GM21717 (cell line): ENCODE results near the gene PCSK4.
A peak's percentile ranks its signal among the peaks of the same experiment; 100 is the strongest.
"Not testable (repeated sequence)": the region's sequence is repeated elsewhere in the genome, so short reads cannot be mapped to it uniquely, and the experiment has no call there.

ENCODE experiments used
- ATAC-seq: cut with Tn5 transposase; IDR thresholded peaks from one replicate; pipeline ENCODE4 v1.9.1; 2021; ENCODE audit warnings: mild to moderate bottlenecking, moderate library complexity; ENCODE audit not compliant: unreplicated experiment

PCSK4 gene

GRCh38 chr19:1489463-1490310, 463 bp downstream of the PCSK4 start:
- no peak for ATAC-seq

- no peak for ATAC-seq
Observed at GRCh38 chr19:1488282-1488601, 1.9 kb downstream of the PCSK4 start.

GRCh38 chr19:1487576-1488281, 2.4 kb downstream of the PCSK4 start:
- no peak for ATAC-seq

GRCh38 chr19:1486720-1487575, 3.2 kb downstream of the PCSK4 start:
- no peak for ATAC-seq

- ATAC-seq = no peak
Observed at GRCh38 chr19:1483979-1484428, 6.1 kb downstream of the PCSK4 start.

GRCh38 chr19:1483131-1483978, 6.8 kb downstream of the PCSK4 start:
- ATAC-seq = no peak

- ATAC-seq = no peak
Observed at GRCh38 chr19:1482361-1483130, 7.6 kb downstream of the PCSK4 start.

GRCh38 chr19:1481893-1482360, 8.2 kb downstream of the PCSK4 start:
- ATAC-seq = no peak

GRCh38 chr19:1481224-1481892, 8.8 kb downstream of the PCSK4 start:
- no peak for ATAC-seq

GRCh38 chr19:1478934-1479707, 11.0 kb downstream of the PCSK4 start, which contains the start of gene C19orf25:
Gene C19orf25, minus strand, starts transcription at chr19:1479215. Its CDS starts 312 bp downstream, at chr19:1478903.
- peak; percentile 74 for ATAC-seq

GRCh38 chr19:1477056-1477455, 13.1 kb downstream of the PCSK4 start:
- ATAC-seq = not testable (repeated sequence)

GRCh38 chr19:1475751-1476437, 14.3 kb downstream of the PCSK4 start:
- ATAC-seq = no peak

GRCh38 chr19:1474765-1475351, 15.3 kb downstream of the PCSK4 start:
- no peak for ATAC-seq

GRCh38 chr19:1474011-1474764, 16.0 kb downstream of the PCSK4 start:
- no peak for ATAC-seq

- ATAC-seq = no peak
Observed at GRCh38 chr19:1473085-1473851, 16.9 kb downstream of the PCSK4 start.
